ENCODE results near the gene PSMA6.

GRCh38 chr14:35362450-35362849 lies 70.3 kb downstream of the PSMA6 start:
- TF ChIP-seq CTCF (IDR thresholded peaks at IDR 0.05), result no peak
- TF ChIP-seq POLR2A (IDR thresholded peaks at IDR 0.05), result no peak

Measured in body of pancreas (tissue), 4 donors.